HG03378 (cell line): ENCODE data around the gene PLCB4.

Experiments used
- ATAC-seq: cut with Tn5 transposase; IDR thresholded peaks from one replicate; pipeline ENCODE4 v1.9.1; 2021; ENCODE audit warnings: mild to moderate bottlenecking, moderate library complexity; ENCODE audit not compliant: unreplicated experiment

PLCB4 gene

DNA sequence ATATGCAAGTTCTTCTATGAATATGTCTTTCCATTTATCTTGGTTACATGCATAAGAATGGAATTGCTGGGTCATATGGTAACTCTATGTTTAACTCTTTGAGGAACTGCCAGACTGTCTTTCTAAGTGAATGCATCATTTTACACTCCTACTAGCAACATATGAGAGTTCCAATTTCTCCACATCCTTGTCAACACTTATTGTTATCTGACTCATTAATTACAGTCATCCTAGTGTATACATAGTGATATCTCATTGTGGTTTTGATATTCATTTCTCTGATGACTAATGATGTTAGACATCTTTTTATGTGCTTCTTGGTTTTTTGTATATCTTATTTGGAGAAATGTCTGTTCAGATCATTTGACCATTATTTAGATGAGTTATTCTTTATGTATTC lies 348.8 kb downstream of the PLCB4 start:
- ATAC-seq = no peak

DNA sequence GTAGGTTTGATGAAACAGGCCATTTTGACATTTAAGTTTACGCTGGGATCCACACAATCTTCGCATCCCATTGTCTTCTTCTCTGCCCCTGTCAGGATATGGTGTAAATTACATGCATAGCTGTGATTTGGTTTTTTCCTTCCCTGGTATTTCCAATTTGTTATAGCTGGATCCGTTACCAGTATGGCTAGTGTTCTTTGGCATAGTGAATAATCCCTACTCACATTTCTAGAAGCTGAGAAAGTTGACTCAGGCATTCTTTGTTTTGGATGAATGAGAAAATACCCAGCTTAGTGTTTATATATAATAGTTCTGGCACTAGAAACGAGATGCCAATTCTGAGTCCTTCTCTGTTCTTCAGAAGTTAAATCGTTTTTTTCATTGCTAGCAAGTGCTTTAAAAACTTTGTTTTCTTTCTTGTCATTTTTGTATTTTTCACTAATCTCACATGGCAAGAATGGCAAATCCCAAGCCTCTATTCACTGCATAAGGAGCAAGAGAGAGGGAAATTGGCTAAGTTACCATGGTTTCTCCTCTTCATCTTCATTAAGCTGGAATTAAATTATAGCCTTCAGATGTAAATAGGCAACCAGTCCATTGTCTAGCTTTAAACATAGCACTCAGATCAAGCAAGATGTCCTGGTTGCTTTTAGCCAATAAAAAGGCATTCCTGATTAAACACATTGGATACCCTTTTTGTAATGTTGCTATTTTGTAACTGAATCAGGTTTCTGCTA lies 353.6 kb downstream of the PLCB4 start:
- no peak for ATAC-seq

GRCh38 chr20:9424551-9424950 lies 355.7 kb downstream of the PLCB4 start:
- no peak for ATAC-seq

DNA sequence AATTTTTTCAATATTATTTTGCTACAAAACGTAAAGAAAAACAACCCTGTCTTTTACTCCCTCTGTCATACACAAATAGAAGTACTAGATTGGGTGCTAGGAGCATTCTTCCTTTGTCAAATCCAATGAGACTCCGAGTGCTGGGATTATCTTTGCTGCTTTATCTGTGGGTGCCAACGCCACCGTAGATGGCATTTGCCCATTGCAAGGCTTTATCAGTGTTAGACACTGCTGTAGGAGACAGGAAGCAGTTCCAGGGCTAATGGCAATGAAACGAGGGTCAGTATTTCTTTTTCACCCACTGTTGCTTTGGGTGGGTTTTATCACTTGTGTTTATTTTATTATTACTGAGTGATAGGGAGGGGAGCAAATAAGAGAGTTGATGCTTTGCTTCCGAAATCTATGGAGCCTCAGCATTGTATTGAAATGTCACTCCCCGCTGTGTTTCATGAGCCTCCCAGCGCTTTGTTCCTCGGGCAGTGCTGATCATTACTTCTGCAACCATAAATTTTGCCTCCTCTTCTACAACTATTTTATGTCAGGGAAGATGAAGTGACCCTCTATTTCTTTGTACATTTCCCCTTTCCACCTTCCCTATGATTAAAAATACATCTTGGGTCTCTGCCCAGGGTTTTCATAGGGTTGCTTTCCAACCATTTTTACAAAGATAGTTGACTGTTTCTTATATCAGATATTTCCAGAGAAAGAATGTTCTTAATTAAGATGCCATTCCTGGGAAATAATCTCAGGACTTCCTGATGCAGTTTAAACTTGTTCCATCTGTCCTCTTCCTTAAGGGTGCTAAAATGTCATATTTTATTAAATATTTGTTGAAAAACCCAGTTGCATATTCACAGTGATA lies 358.8 kb downstream of the PLCB4 start:
- ATAC-seq = no peak

DNA sequence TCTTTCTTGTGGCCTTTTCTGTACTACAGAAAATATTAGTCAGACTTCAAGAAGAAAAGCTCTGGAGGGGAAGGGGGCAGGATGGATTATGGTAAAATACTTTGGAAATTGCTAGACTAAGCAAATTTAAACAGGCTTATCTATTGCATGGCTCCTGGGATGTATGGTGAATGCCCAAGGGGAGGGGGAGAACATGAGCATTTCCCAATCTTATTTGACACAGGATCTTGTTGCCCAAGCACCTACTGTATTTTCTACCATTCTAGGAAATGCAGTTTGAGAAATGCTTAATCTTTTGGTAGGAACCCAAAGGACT lies 359.4 kb downstream of the PLCB4 start:
- ATAC-seq = no peak

DNA sequence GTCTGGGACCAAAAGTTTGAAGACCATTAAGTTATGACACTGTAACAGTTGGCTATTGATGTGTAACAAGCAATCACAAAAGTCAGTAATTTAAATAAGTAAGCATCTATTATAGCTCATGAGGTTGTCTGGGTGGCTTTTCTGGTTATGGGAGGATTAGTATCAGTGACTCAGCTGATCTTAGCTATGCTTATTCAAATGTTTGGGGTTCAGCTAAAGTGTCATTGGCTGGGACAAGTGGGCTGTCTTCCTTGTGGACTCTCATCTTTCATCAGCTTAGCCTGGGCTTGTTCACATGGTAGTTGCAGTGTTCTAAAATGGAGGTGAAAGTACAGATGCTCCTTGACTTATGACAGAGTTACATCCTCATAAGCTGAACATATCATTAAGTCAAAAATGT lies 370.9 kb downstream of the PLCB4 start:
- ATAC-seq = no peak

GRCh38 chr20:9440892-9441291 lies 372.0 kb downstream of the PLCB4 start:
- ATAC-seq = no peak

- peak; percentile 69 for ATAC-seq
Observed at GRCh38 chr20:9441948-9442347, 373.1 kb downstream of the PLCB4 start.

- peak; percentile 51 for ATAC-seq
Observed at GRCh38 chr20:9442858-9443257, 374.0 kb downstream of the PLCB4 start.

- no peak for ATAC-seq
Observed at GRCh38 chr20:9444921-9445320, 376.0 kb downstream of the PLCB4 start.

GRCh38 chr20:9447182-9447581 lies 378.3 kb downstream of the PLCB4 start:
- no peak for ATAC-seq

DNA sequence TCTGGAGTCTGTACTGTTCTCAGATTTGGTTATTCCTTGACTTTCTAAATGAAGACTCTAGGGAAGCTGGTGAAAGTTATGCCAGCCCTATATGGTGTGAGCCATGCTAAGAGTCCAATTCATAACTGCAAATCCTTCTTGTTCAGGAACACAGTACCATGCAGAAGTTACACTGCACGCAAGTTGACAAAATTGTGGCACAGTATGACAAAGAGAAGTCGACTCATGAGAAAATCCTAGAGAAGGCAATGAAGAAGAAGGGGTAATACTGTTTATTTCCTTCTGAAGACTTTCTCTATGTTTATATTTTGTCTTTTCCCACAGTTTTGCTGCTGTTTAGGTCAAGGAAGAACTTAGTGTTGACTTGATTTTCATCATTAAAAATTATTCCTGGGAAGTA lies 384.3 kb downstream of the PLCB4 start:
- ATAC-seq = no peak

DNA sequence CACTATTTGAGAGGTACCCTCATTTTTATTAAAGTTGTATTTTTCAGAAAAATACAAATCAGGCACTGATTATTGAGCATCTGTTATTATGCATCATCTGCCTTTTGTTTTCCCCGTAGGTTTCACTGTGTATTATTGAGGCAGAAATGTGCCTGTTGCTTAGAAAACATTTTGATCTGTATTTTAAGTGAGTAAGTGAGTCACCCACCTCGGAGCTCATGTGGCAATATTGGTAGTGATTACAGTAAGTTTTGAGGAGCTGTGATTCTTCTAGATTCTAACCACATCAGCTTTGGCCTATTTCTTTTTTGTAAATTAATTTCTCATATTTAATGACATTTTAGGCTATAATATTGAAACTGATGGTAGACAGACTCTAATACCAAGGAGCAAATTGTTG lies 385.9 kb downstream of the PLCB4 start:
- no peak for ATAC-seq

- no peak for ATAC-seq
Observed at GRCh38 chr20:9457136-9457535, 388.2 kb downstream of the PLCB4 start.

DNA sequence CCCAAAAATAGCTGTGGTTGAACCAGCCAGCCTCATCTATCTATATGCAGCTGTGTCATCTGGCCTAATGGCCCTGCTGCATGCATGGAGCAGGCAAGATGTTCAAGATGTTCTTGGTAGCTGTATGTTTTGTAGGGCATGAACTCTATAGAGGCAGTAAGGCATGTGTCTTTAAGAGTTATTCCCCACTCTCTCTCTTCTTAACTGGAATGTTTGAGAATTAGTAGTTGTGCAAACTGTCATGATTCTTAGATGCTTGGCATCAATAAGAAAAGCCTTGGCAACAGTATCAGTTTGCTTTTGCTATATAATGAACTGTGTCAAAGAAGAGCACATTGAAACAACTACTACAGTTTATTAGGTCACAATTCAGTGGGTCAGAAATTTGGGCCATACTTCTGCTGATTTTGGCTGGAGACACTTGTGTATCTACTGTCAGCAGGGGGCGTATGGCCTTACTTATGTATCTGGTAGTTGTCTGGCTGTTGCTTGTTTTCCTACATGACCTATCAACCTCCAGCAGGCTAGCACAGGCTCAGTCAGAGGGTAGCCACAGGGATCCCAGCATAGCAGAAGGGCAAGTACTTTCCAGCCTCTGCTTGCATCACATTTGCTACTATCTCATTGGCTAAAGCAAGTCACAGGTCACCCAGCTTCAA lies 389.4 kb downstream of the PLCB4 start:
- no peak for ATAC-seq

DNA sequence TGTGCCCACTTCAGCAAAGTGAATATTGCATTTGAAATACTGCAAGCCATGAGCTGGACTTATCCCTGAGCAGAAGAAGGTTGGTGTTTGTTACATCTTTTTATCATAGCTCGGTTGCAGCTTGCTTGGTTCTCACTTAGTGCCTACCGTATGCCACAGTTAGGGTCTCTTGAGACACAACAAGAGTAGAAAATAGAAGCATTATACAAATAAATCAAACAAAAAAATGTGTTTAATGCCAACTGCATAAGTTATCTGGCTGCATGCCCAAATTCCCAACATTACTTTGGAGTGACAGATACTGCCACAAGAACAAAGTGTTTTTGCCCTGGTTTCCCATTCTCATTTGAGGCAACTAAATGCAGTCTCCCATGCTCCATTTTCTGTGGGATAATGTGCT lies 391.6 kb downstream of the PLCB4 start:
- ATAC-seq = no peak

GRCh38 chr20:9467995-9468394 lies 399.1 kb downstream of the PLCB4 start:
- ATAC-seq = no peak

- no peak for ATAC-seq
Observed at GRCh38 chr20:9474835-9475415, 406.0 kb downstream of the PLCB4 start.

GRCh38 chr20:9475456-9475855 lies 406.6 kb downstream of the PLCB4 start:
- no peak for ATAC-seq

GRCh38 chr20:9476174-9476573 lies 407.3 kb downstream of the PLCB4 start:
- ATAC-seq = no peak

GRCh38 chr20:9476637-9477036 lies 407.8 kb downstream of the PLCB4 start:
- no peak for ATAC-seq

- ATAC-seq = no peak
Observed at GRCh38 chr20:9478771-9479170, 409.9 kb downstream of the PLCB4 start.
